ENCODE measurements around the gene NAA50.

- TF ChIP-seq CTCF (conservative IDR thresholded peaks at IDR 0.05; ENCODE audit: low read depth in 2 of 2), result no peak
- no peak for TF ChIP-seq POLR2AphosphoS5 (IDR thresholded peaks at IDR 0.05; ENCODE audit: low read depth)
- TF ChIP-seq STAT1 (IDR thresholded peaks at IDR 0.05; ENCODE audit: unreplicated experiment), result no peak
- TF ChIP-seq REST (IDR thresholded peaks at IDR 0.05; ENCODE audit: unreplicated experiment), result no peak
- TF ChIP-seq EZH2 (IDR thresholded peaks at IDR 0.05; ENCODE audit: low read depth, unreplicated experiment), result no peak
Observed at GRCh38 chr3:113741620-113742019, 4.4 kb downstream of the NAA50 start.

All from GM23338 (cell line).